Measurements from ENCODE around the gene MYO15A.

DNA sequence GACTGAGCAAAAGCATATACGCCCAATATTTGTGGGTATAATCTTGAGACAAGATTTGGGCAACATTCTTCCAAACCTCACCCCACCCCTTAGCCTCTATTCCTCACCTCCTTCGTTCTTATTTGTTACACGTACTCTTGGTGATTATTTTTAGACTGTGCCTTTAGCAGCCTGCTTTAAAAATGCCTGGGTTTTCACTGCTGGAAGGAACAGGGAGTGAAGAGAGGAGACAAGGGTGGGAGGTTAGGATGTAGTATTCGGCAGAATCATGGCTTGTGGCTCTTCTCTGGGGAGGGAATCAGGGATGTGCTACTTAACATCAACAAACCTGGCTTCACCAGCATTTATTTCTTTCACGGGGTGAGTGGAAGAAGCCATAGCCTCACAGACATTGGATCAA is 86.7 kb downstream of the MYO15A start:
- TF ChIP-seq, protein P1, sequence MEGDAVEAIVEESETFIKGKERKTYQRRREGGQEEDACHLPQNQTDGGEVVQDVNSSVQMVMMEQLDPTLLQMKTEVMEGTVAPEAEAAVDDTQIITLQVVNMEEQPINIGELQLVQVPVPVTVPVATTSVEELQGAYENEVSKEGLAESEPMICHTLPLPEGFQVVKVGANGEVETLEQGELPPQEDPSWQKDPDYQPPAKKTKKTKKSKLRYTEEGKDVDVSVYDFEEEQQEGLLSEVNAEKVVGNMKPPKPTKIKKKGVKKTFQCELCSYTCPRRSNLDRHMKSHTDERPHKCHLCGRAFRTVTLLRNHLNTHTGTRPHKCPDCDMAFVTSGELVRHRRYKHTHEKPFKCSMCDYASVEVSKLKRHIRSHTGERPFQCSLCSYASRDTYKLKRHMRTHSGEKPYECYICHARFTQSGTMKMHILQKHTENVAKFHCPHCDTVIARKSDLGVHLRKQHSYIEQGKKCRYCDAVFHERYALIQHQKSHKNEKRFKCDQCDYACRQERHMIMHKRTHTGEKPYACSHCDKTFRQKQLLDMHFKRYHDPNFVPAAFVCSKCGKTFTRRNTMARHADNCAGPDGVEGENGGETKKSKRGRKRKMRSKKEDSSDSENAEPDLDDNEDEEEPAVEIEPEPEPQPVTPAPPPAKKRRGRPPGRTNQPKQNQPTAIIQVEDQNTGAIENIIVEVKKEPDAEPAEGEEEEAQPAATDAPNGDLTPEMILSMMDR (IDR thresholded peaks at IDR 0.05) = no peak
- TF ChIP-seq, protein P2, sequence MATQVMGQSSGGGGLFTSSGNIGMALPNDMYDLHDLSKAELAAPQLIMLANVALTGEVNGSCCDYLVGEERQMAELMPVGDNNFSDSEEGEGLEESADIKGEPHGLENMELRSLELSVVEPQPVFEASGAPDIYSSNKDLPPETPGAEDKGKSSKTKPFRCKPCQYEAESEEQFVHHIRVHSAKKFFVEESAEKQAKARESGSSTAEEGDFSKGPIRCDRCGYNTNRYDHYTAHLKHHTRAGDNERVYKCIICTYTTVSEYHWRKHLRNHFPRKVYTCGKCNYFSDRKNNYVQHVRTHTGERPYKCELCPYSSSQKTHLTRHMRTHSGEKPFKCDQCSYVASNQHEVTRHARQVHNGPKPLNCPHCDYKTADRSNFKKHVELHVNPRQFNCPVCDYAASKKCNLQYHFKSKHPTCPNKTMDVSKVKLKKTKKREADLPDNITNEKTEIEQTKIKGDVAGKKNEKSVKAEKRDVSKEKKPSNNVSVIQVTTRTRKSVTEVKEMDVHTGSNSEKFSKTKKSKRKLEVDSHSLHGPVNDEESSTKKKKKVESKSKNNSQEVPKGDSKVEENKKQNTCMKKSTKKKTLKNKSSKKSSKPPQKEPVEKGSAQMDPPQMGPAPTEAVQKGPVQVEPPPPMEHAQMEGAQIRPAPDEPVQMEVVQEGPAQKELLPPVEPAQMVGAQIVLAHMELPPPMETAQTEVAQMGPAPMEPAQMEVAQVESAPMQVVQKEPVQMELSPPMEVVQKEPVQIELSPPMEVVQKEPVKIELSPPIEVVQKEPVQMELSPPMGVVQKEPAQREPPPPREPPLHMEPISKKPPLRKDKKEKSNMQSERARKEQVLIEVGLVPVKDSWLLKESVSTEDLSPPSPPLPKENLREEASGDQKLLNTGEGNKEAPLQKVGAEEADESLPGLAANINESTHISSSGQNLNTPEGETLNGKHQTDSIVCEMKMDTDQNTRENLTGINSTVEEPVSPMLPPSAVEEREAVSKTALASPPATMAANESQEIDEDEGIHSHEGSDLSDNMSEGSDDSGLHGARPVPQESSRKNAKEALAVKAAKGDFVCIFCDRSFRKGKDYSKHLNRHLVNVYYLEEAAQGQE (IDR thresholded peaks at IDR 0.05; ENCODE audit: insufficient read depth in 1 of 2, low read depth in 2 of 2, low read length in 1 of 2) = no peak
- no peak for TF ChIP-seq POLR2AphosphoS5 (IDR thresholded peaks at IDR 0.05; ENCODE audit: low read depth, low read length)
- no peak for TF ChIP-seq SIN3A (IDR thresholded peaks at IDR 0.05; ENCODE audit: borderline replicate concordance, insufficient read depth, low read depth, low read length)

All from Panc1 (cell line).